Breast epithelium (tissue), 3 donors: Measurements from ENCODE around the gene NRG3.

Experiments used
- POLR2A ChIP-seq: fragments of 450-650 bp; IDR thresholded peaks from one replicate; pipeline ENCODE4 v1.6.1; 2016; ENCODE audit warnings: antibody characterized with exemption, mild to moderate bottlenecking, moderate library complexity
- POLR2AphosphoS5 ChIP-seq, 3 donors: sonication (generic); formaldehyde crosslinking; IDR thresholded peaks; one replicate each; pipeline ENCODE4 v1.6.1; 2017; ENCODE audit warnings: antibody characterized with exemption in 3 of 3
- TF ChIP-seq, protein P1 (sequence below), 3 donors: fragments of 450-650 bp; IDR thresholded peaks; one replicate each; pipeline ENCODE4 v1.5.1; 2016 to 2017; ENCODE audit warnings: antibody characterized with exemption in 3 of 3, mild to moderate bottlenecking in 3 of 3, moderate library complexity in 3 of 3

GRCh38 chr10:82768040-82768439 is 893.0 kb downstream of the NRG3 start:
- TF ChIP-seq, protein P1, sequence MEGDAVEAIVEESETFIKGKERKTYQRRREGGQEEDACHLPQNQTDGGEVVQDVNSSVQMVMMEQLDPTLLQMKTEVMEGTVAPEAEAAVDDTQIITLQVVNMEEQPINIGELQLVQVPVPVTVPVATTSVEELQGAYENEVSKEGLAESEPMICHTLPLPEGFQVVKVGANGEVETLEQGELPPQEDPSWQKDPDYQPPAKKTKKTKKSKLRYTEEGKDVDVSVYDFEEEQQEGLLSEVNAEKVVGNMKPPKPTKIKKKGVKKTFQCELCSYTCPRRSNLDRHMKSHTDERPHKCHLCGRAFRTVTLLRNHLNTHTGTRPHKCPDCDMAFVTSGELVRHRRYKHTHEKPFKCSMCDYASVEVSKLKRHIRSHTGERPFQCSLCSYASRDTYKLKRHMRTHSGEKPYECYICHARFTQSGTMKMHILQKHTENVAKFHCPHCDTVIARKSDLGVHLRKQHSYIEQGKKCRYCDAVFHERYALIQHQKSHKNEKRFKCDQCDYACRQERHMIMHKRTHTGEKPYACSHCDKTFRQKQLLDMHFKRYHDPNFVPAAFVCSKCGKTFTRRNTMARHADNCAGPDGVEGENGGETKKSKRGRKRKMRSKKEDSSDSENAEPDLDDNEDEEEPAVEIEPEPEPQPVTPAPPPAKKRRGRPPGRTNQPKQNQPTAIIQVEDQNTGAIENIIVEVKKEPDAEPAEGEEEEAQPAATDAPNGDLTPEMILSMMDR (IDR thresholded peaks at IDR 0.05): no peak
- TF ChIP-seq POLR2A (no peak), POLR2AphosphoS5 (IDR thresholded peaks at IDR 0.05) (no peak)
